ENCODE data around the gene PCDHB6.
"Not testable (repeated sequence)": the region's sequence is repeated elsewhere in the genome, so short reads cannot be mapped to it uniquely, and the experiment has no call there.

The PCDHB6 gene

DNA sequence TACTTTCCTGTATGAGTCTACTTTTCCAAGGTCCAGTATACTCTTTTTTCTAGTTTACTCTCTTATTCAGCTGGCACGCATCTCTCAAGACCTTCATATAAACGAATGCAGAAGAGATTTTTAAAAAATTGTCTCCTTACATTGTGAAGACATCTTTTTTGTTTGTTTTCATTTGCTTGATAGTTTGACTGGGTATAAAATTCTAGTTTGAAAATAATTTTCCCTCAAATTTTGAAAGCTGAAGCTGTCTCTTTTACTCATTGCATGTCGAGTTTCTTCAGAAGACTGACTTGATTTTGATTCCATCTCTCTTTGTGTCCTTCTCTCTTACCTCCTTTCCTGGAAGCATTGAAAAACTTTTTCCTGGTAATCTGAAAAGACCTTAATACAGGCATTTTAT is 46.5 kb downstream of the PCDHB6 start:
- no peaks in the 10 kb centered on the region for H3K36me3 ChIP-seq (ENCODE audit: control insufficient read depth, insufficient read depth, low read length)
- H3K27me3 ChIP-seq (ENCODE audit: control insufficient read depth, insufficient read depth, low read length), result no peaks in the 10 kb centered on the region
- no peak overlapping the region for H3K9ac ChIP-seq (ENCODE audit: low read length)
- no peak overlapping the region for H3K4me3 ChIP-seq (ENCODE audit: low read length)
- no peaks in the 10 kb centered on the region for H3K9me3 ChIP-seq (ENCODE audit: control insufficient read depth, low read length)
- no peaks in the 10 kb centered on the region for H3K4me1 ChIP-seq (ENCODE audit: control insufficient read depth, insufficient read depth, low read length)

DNA sequence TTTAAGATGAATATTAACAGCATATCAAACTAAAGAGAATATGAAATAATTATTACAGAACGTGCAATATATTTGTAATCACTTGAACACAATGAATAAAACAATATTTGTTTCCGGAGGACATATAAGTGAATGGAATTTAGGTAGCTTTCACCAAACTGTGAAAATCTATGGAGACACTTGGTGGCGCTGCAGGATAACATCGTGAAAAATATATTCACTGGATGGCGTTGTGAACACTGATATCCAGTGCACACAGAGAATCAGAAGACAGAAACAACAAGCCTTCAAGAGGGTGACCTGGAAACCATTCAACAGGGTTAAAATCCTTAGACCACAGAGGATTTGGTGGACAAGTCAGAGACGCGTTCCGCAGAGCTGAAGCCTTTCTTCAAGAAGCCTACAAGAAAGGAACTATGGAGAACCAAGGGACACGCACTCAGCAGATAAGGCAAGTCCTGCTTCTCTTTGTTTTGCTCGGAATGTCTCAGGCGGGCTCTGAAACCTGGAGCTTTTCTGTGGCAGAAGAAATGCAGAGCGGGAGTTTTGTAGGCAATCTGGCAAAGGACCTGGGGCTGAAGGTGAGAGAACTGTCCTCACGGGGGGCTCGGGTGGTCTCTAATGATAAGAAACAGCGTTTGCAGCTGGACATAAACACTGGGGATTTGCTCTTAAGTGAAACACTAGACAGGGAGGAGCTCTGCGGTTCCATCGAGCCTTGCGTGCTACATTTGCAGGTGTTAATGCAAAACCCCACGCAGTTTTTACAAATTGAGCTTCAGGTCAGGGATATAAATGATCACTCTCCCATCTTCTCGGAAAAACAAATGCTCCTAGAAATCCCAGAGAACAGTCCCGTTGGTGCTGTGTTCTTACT is 49.7 kb downstream of the PCDHB6 start, which contains the start of gene PCDHB11:
Gene PCDHB11, plus strand, starts transcription at position 269 of the 877 bp plus-strand sequence. Its CDS starts 148 bp downstream, at position 417.
- H3K27me3 ChIP-seq (ENCODE audit: control insufficient read depth, insufficient read depth, low read length), result no peaks in the 10 kb centered on the region
- no peaks in the 10 kb centered on the region for H3K4me1 ChIP-seq (ENCODE audit: control insufficient read depth, insufficient read depth, low read length)
- no peaks in the 10 kb centered on the region for H3K9me3 ChIP-seq (ENCODE audit: control insufficient read depth, low read length)
- no peak within 1 kb of the TSS for H3K9ac ChIP-seq (ENCODE audit: low read length)
- no peaks in the 10 kb centered on the region for H3K36me3 ChIP-seq (ENCODE audit: control insufficient read depth, insufficient read depth, low read length)
- no peak within 1 kb of the TSS for H3K4me3 ChIP-seq (ENCODE audit: low read length)

DNA sequence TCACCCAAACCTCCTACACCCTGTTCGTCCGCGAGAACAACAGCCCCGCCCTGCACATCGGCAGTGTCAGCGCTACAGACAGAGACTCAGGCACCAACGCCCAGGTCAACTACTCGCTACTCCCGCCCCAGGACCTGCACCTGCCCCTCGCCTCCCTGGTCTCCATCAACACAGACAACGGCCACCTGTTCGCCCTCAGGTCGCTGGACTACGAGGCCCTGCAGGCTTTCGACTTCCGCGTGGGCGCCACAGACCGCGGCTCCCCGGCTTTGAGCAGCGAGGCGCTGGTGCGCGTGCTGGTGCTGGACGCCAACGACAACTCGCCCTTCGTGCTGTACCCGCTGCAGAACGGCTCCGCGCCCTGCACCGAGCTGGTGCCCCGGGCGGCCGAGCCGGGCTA is 51.3 kb downstream of the PCDHB6 start:
- not testable (repeated sequence) for H3K9me3 ChIP-seq (ENCODE audit: control insufficient read depth, low read length); H3K27me3 ChIP-seq (ENCODE audit: control insufficient read depth, insufficient read depth, low read length)

DNA sequence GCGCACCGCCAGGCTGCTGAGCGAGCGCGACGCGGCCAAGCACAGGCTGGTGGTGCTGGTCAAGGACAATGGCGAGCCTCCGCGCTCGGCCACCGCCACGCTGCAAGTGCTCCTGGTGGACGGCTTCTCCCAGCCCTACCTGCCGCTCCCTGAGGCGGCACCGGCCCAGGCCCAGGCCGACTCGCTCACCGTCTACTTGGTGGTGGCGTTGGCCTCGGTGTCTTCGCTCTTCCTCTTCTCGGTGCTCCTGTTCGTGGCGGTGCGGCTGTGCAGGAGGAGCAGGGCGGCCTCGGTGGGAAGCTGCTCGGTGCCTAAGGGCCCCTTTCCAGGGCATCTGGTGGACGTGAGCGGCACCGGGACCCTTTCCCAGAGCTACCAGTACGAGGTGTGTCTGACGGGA is 51.8 kb downstream of the PCDHB6 start:
- H3K36me3 ChIP-seq (ENCODE audit: control insufficient read depth, insufficient read depth, low read length); H3K9ac ChIP-seq (ENCODE audit: low read length); H3K27me3 ChIP-seq (ENCODE audit: control insufficient read depth, insufficient read depth, low read length); H3K9me3 ChIP-seq (ENCODE audit: control insufficient read depth, low read length); H3K4me1 ChIP-seq (ENCODE audit: control insufficient read depth, insufficient read depth, low read length); H3K4me3 ChIP-seq (ENCODE audit: low read length): not testable (repeated sequence)

More for the DNA sequence above, 51.3 kb downstream of the PCDHB6 start:
- H3K4me1 ChIP-seq (ENCODE audit: control insufficient read depth, insufficient read depth, low read length); H3K36me3 ChIP-seq (ENCODE audit: control insufficient read depth, insufficient read depth, low read length); H3K9ac ChIP-seq (ENCODE audit: low read length); H3K4me3 ChIP-seq (ENCODE audit: low read length): not testable (repeated sequence)
